K562 (cell line): Measurements from ENCODE around the gene PDZK1IP1. TPM values are rescaled to one million over a fixed set of nuclear protein-coding genes. Genes with fewer than 3 reads are reported as not detected.

ENCODE experiments used
- ATAC-seq: fragments of 200-7000 bp; cut with Tn5 transposase; 3 replicates; pipeline ENCODE4 v1.9.1; 2020; ENCODE audit warnings: moderate library complexity
- BruUV-seq: library from RNA; stranded (reverse); fragments of 400-500 nt; replicated peaks from 2 replicates; lab custom pipeline; 2021; lab: Mats Ljungman, UMichigan
- CTCF ChIA-PET: fragments of 300-600 bp; formaldehyde crosslinking; extraction: SDS; loops from one replicate; lab custom pipeline; 2021; ENCODE audit warnings: low intra/inter-chr PET ratio; lab: Yijun Ruan, JAX
- POLR2A ChIA-PET: fragments of 300-600, 350-650 bp; sonication (Branson Sonifier 250); formaldehyde crosslinking; extraction: SDS; loops from one replicate; lab custom pipeline; 2021; ENCODE audit warnings: antibody characterized with exemption, inconsistent platforms; lab: Yijun Ruan, JAX
- DNase-seq, 4 experiments: peaks; one replicate each; pipeline versions ENCODE4 v3.0.0 to v3.0.0-alpha.2; 2011 to 2018; ENCODE audit warnings: low spot score in 3 of 4, mixed read lengths in 3 of 4; ENCODE audit errors: extremely low read depth in 1 of 4
- FAIRE-seq: peaks from 2 replicates; lab custom pipeline; 2011; peaks lifted over from hg19 to GRCh38; lab: Jason Lieb, UNC
- H2AFZ ChIP-seq: 2 replicates; pipeline ENCODE4 v1.6.0; 2011; ENCODE audit warnings: low read depth, low read length, control low read depth, inconsistent platforms
- H3K27ac ChIP-seq: fragments of 200-600 bp; 3 replicates; pipeline ENCODE4 v1.8.0; 2011; ENCODE audit warnings: low read depth, mild to moderate bottlenecking, control low read depth, inconsistent platforms, low read length, moderate library complexity, mixed read lengths; ENCODE audit errors: extremely low read depth
- H3K27me3 ChIP-seq, 2 experiments: fragments of 300-600 bp in 1 of 2; 2 replicates in 1 of 2; 3 replicates in 1 of 2; pipeline versions ENCODE4 v1.6.0 to v1.8.0; 2011; ENCODE audit warnings: inconsistent platforms in 2 of 2, low read length in 2 of 2, mild to moderate bottlenecking in 1 of 2, mixed read lengths in 1 of 2, moderate library complexity in 1 of 2; ENCODE audit not compliant: control insufficient read depth in 2 of 2, insufficient read depth in 2 of 2
- H3K36me3 ChIP-seq: fragments of 300-600 bp; 3 replicates; pipeline ENCODE4 v1.8.0; 2011; ENCODE audit warnings: mild to moderate bottlenecking, low read length, inconsistent platforms; ENCODE audit not compliant: control insufficient read depth, insufficient read depth
- H3K4me1 ChIP-seq, 2 experiments: fragments of 200-600 bp in 1 of 2; replicated peaks in 1 of 2; 2 replicates in 1 of 2; 3 replicates in 1 of 2; pipeline versions ENCODE4 v1.5.1 to v1.8.0; 2011; ENCODE audit warnings: inconsistent platforms in 2 of 2, low read length in 2 of 2, mild to moderate bottlenecking in 1 of 2, mixed read lengths in 1 of 2, moderate library complexity in 1 of 2; ENCODE audit not compliant: control insufficient read depth in 2 of 2, insufficient read depth in 2 of 2
- H3K4me2 ChIP-seq: 2 replicates; pipeline ENCODE4 v1.6.1; 2011; ENCODE audit warnings: low read length, control low read depth, inconsistent platforms, mixed read lengths; ENCODE audit not compliant: insufficient read depth
- H3K4me3 ChIP-seq: fragments of 200-600 bp; sonication (generic), shearing (Covaris generic); 2 replicates; pipeline ENCODE4 v1.5.1; 2016; ENCODE audit warnings: control low read depth, inconsistent platforms
- H3K79me2 ChIP-seq: fragments of 200-600 bp; 3 replicates; pipeline ENCODE4 v1.8.0; 2011; ENCODE audit warnings: low read length, inconsistent platforms; ENCODE audit not compliant: control insufficient read depth, insufficient read depth
- H3K9ac ChIP-seq, 2 experiments: 2 replicates each; pipeline versions ENCODE4 v1.6.0 to v1.6.1; 2011; ENCODE audit warnings: low read depth in 2 of 2, low read length in 2 of 2, control low read depth in 1 of 2, inconsistent platforms in 1 of 2, mild to moderate bottlenecking in 1 of 2, mixed read lengths in 1 of 2; ENCODE audit not compliant: insufficient read depth in 1 of 2
- H3K9me1 ChIP-seq: one replicate; pipeline ENCODE4 v1.6.0; 2011; ENCODE audit warnings: inconsistent platforms, mild to moderate bottlenecking, low read length, moderate library complexity; ENCODE audit not compliant: control insufficient read depth, insufficient read depth
- H3K9me3 ChIP-seq: replicated peaks from 2 replicates; pipeline ENCODE4 v1.5.1; 2011; ENCODE audit warnings: low read depth, low read length, inconsistent platforms; ENCODE audit not compliant: control insufficient read depth, insufficient read depth
- H4K20me1 ChIP-seq: replicated peaks from 2 replicates; pipeline ENCODE4 v1.6.1; 2011; ENCODE audit warnings: low read length, inconsistent platforms, mixed read lengths; ENCODE audit not compliant: control insufficient read depth, insufficient read depth
- CBFA2T3 ChIP-seq: fragments of 450-650 bp; IDR thresholded peaks from 2 replicates; pipeline ENCODE4 v1.6.1; 2017
- GATA2 ChIP-seq: sonication (generic); formaldehyde crosslinking; IDR thresholded peaks from 2 replicates; pipeline ENCODE4 v1.4.0; 2020; ENCODE audit warnings: mild to moderate bottlenecking, missing genetic modification reagents
- GATAD2B ChIP-seq: fragments of 450-650 bp; IDR thresholded peaks from 2 replicates; pipeline ENCODE4 v1.6.1; 2017; ENCODE audit warnings: mild to moderate bottlenecking, borderline replicate concordance
- PHB ChIP-seq: fragments of 250-450 bp; sonication (Bioruptor Pico); IDR thresholded peaks from 2 replicates; pipeline ENCODE4 v1.5.0; 2021
- SMC3 ChIP-seq: conservative IDR thresholded peaks from 2 replicates; pipeline ENCODE4 v1.6.1; 2011; ENCODE audit warnings: low read depth, low read length, improper control_type of control experiment; ENCODE audit not compliant: insufficient read depth
- ZNF121 ChIP-seq: sonication (generic); formaldehyde crosslinking; conservative IDR thresholded peaks from 2 replicates; pipeline ENCODE4 v1.8.0; 2022; ENCODE audit warnings: missing genetic modification reagents
- WGBS: fragments of 100-300 bp; shearing (Covaris generic); methylation state at CpG from one replicate; pipeline ENCODE4 v1.1.6; 2016; ENCODE audit warnings: low coverage, mixed read lengths; ENCODE audit not compliant: insufficient coverage; ENCODE audit errors: missing lambda C conversion rate; 5-methylcytosine and 5-hydroxymethylcytosine counted together
- in situ Hi-C: fragments of 300-500 bp; cut with MboI; formaldehyde crosslinking; loops from 4 replicates; pipeline ENCODE4 v1.15.0; 2018; ENCODE audit warnings: inconsistent platforms, mixed read lengths
- intact Hi-C: fragments of 100-400 bp; cut with micrococcal nuclease; formaldehyde crosslinking; loops from 2 replicates; pipeline ENCODE4 v1.14.2; 2022
- polyA plus RNA-seq, 8 experiments: library from polyadenylated mRNA; depleted of rRNA in 4 of 8; stranded (reverse) in 5 of 8; unstranded in 3 of 8; fragments of >200 nt; fragmentation: Nextera tagmentation in 2 of 8; fragmentation: Illumina TruSeq in 1 of 8; extraction: Ambion mirVana in 2 of 8; extraction: Trizol in 1 of 8; gene quantifications; 2 replicates each; pipeline versions ENCODE4 v1.2.1 to v1.2.3, GENCODE V29; 2011 to 2014; ENCODE audit warnings: inconsistent platforms in 1 of 8, missing spikeins in 1 of 8
- total RNA-seq, 7 experiments: library from RNA; depleted of rRNA in 6 of 7; stranded (reverse); fragments of >200 nt in 6 of 7; fragmentation: Illumina TruSeq in 2 of 7; extraction: Trizol in 2 of 7; gene quantifications; 2 replicates each; pipeline versions ENCODE4 v1.2.1 to v1.2.3, GENCODE V29; 2011 to 2021; ENCODE audit warnings: low replicate concordance in 1 of 7
- TF ChIP-seq, protein P1 (sequence below), 2 experiments: IDR thresholded peaks in 1 of 2; conservative IDR thresholded peaks in 1 of 2; 2 replicates each; pipeline ENCODE4 v1.6.1; 2016; ENCODE audit warnings: low read depth in 2 of 2, mild to moderate bottlenecking in 1 of 2, missing compliant biosample characterization in 1 of 2, missing genetic modification characterization in 1 of 2, moderate library complexity in 1 of 2
- TF ChIP-seq, protein P2 (sequence below), 3 experiments: fragments of 200-800 bp in 1 of 3; fragments of 250-450 bp in 1 of 3; fragments of 450-650 bp in 1 of 3; sonication (Bioruptor Pico) in 1 of 3; sonication (Bioruptor generic) in 1 of 3; formaldehyde crosslinking in 1 of 3; IDR thresholded peaks; 2 replicates each; pipeline versions ENCODE4 v1.6.1 to v1.8.0; 2016 to 2022; ENCODE audit warnings: mild to moderate bottlenecking in 2 of 3, missing genetic modification characterization in 2 of 3, missing compliant biosample characterization in 1 of 3, moderate library complexity in 1 of 3

Gene PDZK1IP1
- total and polyA plus RNA-seq, 9 of the 15 experiments (the other 6 are each of a cell fraction or from before 2014, with no cell fraction given), result 0.17 to 0.68 (median 0.53) TPM; not detected in 2

DNA sequence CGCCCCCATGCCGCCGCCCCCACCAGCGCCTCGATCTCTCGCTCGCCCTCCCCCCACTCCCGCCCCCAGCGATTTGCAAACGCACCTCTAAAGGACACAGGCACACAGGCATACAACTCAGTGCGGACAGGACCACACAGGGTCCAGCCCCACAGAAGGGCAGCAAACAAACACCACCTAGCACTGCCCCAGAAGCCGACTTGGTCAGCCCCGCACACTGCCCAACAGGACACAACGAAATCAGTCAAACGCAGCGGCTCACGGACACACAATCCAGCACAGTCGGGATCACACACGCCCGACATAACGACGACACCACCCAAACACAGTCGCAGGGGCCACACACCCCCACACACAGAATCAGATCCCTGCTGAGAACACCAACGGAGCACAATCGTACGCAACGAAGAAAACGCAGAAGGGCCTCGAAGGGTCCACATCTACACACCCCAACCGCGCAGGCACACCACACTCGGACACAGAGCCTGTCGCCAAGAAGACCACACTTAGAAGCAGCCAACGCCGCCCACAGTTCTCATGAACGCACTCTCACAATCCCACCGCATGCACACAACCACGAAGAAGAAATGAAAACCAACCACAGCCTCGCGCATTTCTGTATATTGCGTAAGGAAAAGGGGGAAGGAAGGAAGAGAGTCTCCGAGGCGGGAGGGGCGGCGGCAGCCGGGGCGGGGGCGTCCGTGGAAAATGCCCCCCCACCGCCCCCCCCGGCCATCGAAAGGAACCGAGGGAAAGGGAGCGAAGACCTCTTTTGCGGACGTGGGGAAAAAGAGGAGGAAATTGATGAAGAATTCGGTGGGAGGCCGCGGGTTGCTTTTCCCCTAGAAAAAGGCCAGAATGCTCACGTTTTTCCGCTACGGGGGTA lies 41.7 kb upstream of the PDZK1IP1 start (continued):
- TF ChIP-seq, protein P1, sequence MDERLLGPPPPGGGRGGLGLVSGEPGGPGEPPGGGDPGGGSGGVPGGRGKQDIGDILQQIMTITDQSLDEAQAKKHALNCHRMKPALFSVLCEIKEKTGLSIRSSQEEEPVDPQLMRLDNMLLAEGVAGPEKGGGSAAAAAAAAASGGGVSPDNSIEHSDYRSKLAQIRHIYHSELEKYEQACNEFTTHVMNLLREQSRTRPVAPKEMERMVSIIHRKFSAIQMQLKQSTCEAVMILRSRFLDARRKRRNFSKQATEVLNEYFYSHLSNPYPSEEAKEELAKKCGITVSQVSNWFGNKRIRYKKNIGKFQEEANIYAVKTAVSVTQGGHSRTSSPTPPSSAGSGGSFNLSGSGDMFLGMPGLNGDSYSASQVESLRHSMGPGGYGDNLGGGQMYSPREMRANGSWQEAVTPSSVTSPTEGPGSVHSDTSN (CRISPR knock-in tag; IDR thresholded peaks at IDR 0.05; ENCODE audit: low read depth), result no peak
- TF ChIP-seq, protein P1 (tag; conservative IDR thresholded peaks at IDR 0.05; ENCODE audit: low read depth), result no peak

DNA sequence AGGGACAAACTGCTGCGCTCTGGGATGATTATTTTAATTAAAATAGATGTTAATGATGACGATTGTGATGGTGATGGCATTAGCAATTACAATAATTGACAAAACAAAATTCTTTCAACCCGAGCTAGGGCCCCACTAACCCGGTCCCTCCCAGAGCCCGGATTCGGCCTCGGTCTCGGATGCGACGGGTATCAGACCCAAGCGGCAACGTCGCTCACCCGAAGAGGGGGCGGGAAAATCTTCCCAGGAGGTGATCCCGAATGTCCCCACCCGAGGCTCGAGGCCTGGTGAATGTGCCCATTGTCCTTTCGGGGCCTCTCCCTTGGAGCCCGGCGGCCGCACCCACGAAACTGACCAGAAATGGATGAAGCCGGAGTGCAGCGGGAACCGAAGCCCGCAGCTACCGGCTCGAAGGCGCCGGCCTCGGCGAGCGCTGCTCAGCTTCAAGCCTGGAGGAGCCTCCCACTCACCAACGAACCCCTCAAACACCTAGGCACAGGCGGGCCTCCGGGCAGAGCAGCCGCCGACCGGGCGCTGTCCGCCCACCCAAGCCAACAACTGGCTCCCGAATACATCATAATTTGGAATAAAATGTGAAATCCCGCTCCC lies 41.0 kb upstream of the PDZK1IP1 start:
- H3K4me2 ChIP-seq, result peak overlapping the region; percentile 93
- CTCF ChIA-PET, result no interaction called here
- ATAC-seq, result peak; percentile 3
- TF ChIP-seq, protein P2, sequence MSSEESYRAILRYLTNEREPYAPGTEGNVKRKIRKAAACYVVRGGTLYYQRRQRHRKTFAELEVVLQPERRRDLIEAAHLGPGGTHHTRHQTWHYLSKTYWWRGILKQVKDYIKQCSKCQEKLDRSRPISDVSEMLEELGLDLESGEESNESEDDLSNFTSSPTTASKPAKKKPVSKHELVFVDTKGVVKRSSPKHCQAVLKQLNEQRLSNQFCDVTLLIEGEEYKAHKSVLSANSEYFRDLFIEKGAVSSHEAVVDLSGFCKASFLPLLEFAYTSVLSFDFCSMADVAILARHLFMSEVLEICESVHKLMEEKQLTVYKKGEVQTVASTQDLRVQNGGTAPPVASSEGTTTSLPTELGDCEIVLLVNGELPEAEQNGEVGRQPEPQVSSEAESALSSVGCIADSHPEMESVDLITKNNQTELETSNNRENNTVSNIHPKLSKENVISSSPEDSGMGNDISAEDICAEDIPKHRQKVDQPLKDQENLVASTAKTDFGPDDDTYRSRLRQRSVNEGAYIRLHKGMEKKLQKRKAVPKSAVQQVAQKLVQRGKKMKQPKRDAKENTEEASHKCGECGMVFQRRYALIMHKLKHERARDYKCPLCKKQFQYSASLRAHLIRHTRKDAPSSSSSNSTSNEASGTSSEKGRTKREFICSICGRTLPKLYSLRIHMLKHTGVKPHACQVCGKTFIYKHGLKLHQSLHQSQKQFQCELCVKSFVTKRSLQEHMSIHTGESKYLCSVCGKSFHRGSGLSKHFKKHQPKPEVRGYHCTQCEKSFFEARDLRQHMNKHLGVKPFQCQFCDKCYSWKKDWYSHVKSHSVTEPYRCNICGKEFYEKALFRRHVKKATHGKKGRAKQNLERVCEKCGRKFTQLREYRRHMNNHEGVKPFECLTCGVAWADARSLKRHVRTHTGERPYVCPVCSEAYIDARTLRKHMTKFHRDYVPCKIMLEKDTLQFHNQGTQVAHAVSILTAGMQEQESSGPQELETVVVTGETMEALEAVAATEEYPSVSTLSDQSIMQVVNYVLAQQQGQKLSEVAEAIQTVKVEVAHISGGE (CRISPR knock-in tag; IDR thresholded peaks at IDR 0.05), result no peak
- no peak for TF ChIP-seq SMC3
- no peak for TF ChIP-seq GATAD2B
- TF ChIP-seq GATA2, result 0 out of 2 replicates have a peak, but pooled peaks have one; percentile 6
- TF ChIP-seq CBFA2T3, result no peak
- peak; percentile 7; the same call in 1 of the 2 replicates for TF ChIP-seq PHB (CRISPR knock-in tag)
- TF ChIP-seq ZNF121 (CRISPR knock-in tag), result no peak

More for the DNA sequence above, 41.0 kb upstream of the PDZK1IP1 start:
- Histone ChIP-seq H3K4me1 (peaks cover 40% of the 10 kb centered on the region in 2 experiments), H3K36me3 (peaks cover 24% of the 10 kb centered on the region), H3K27me3 (no peaks in the 10 kb centered on the region), H3K4me3 (peak overlapping the region; percentile 62), H3K79me2 (peaks cover 62% of the 10 kb centered on the region), H2AFZ (peak overlapping the region; percentile 14; the same call in 1 of the 2 replicates), H4K20me1 (no peaks in the 10 kb centered on the region; the same call in 1 of the 2 replicates), H3K9me3 (no peaks in the 10 kb centered on the region), H3K9ac (peak overlapping the region; percentile 99 to 100), H3K9me1 (peaks cover 10% of the 10 kb centered on the region), H3K27ac (peak overlapping the region; percentile 97)
- DNase-seq (peak in 2 of 4 experiments; percentile 45 to 64), FAIRE-seq (no peak)
- no TSS peak for BruUV-seq
- in situ Hi-C loops, result no loop called here
- POLR2A ChIA-PET, result interaction anchor here (0.5 to 5.2 kb wide), 11 partner anchors 10 to 772 kb away, joined by 3 to 80 read pairs (median 5); partner anchors contain the start of genes CMPK1, PDZK1IP1 and STIL
- under 1% methylated on average over 38 of the region's 44 CpGs for WGBS
- intact Hi-C loops, result loop anchor here (1.0 to 5.0 kb wide), 2 partner anchors 17 to 102 kb away; partner anchors contain the start of gene CMPK1
